Neuron (in vitro differentiated cells): ENCODE results near the gene ADGRB3.
"Not testable (repeated sequence)": the region's sequence is repeated elsewhere in the genome, so short reads cannot be mapped to it uniquely, and the experiment has no call there.

Experiments used
- H2AFZ ChIP-seq: one replicate; pipeline ENCODE4 v1.6.1; 2013; ENCODE audit warnings: low read depth, mild to moderate bottlenecking, inconsistent platforms, low read length, moderate library complexity
- H3K27me3 ChIP-seq: one replicate; pipeline ENCODE4 v1.6.1; 2013; ENCODE audit warnings: low read length; ENCODE audit not compliant: insufficient read depth
- H3K36me3 ChIP-seq: one replicate; pipeline ENCODE4 v1.6.1; 2013; ENCODE audit warnings: low read length; ENCODE audit not compliant: insufficient read depth
- H3K4me1 ChIP-seq: one replicate; pipeline ENCODE4 v1.6.1; 2013; ENCODE audit warnings: low read length; ENCODE audit not compliant: insufficient read depth
- H3K4me3 ChIP-seq: 2 replicates; pipeline ENCODE4 v1.5.1; 2013; ENCODE audit warnings: mild to moderate bottlenecking, low read length, moderate library complexity
- H3K9me3 ChIP-seq: one replicate; pipeline ENCODE4 v1.6.1; 2013; ENCODE audit warnings: low read length

The ADGRB3 gene

GRCh38 chr6:68911811-68912210, 276.7 kb downstream of the ADGRB3 start:
- no peaks in the 10 kb centered on the region for H3K27me3 ChIP-seq
- no peaks in the 10 kb centered on the region for H3K9me3 ChIP-seq
- H3K4me3 ChIP-seq = no peak overlapping the region
- H3K36me3 ChIP-seq = no peaks in the 10 kb centered on the region
- no peak overlapping the region for H2AFZ ChIP-seq
- H3K4me1 ChIP-seq = no peaks in the 10 kb centered on the region

- not testable (repeated sequence) for H3K4me3 ChIP-seq, H2AFZ ChIP-seq, H3K4me1 ChIP-seq, H3K36me3 ChIP-seq, H3K27me3 ChIP-seq, H3K9me3 ChIP-seq
Observed at GRCh38 chr6:68912805-68913204, 277.7 kb downstream of the ADGRB3 start.

- Histone ChIP-seq H3K4me3 (no peak overlapping the region), H3K9me3 (no peaks in the 10 kb centered on the region), H3K27me3 (no peaks in the 10 kb centered on the region), H3K36me3 (no peaks in the 10 kb centered on the region), H2AFZ (no peak overlapping the region), H3K4me1 (no peaks in the 10 kb centered on the region)
Observed at GRCh38 chr6:68915586-68915985, 280.5 kb downstream of the ADGRB3 start.

- Histone ChIP-seq H3K4me1 (no peaks in the 10 kb centered on the region), H3K36me3 (no peaks in the 10 kb centered on the region), H3K9me3 (no peaks in the 10 kb centered on the region), H3K27me3 (no peaks in the 10 kb centered on the region), H2AFZ (no peak overlapping the region), H3K4me3 (no peak overlapping the region)
Observed at GRCh38 chr6:68919537-68919936, 284.5 kb downstream of the ADGRB3 start.

GRCh38 chr6:68941345-68941744, 306.3 kb downstream of the ADGRB3 start:
- H3K4me1 ChIP-seq = no peaks in the 10 kb centered on the region
- H3K27me3 ChIP-seq = no peaks in the 10 kb centered on the region
- H3K36me3 ChIP-seq = no peaks in the 10 kb centered on the region
- no peaks in the 10 kb centered on the region for H3K9me3 ChIP-seq
- H3K4me3 ChIP-seq = no peak overlapping the region
- no peak overlapping the region for H2AFZ ChIP-seq

GRCh38 chr6:68947721-68948120, 312.6 kb downstream of the ADGRB3 start:
- no peak overlapping the region for H3K4me3 ChIP-seq
- H3K27me3 ChIP-seq = no peaks in the 10 kb centered on the region
- H3K9me3 ChIP-seq = peaks cover 1% of the 10 kb centered on the region
- H2AFZ ChIP-seq = no peak overlapping the region
- H3K4me1 ChIP-seq = no peaks in the 10 kb centered on the region
- no peaks in the 10 kb centered on the region for H3K36me3 ChIP-seq

GRCh38 chr6:68951270-68951669, 316.2 kb downstream of the ADGRB3 start:
- Histone ChIP-seq H3K4me1 (no peaks in the 10 kb centered on the region), H3K9me3 (peaks cover 1% of the 10 kb centered on the region), H3K27me3 (no peaks in the 10 kb centered on the region), H3K4me3 (no peak overlapping the region), H3K36me3 (peaks cover 6% of the 10 kb centered on the region), H2AFZ (no peak overlapping the region)

- Histone ChIP-seq H2AFZ (no peak overlapping the region), H3K9me3 (no peaks in the 10 kb centered on the region), H3K27me3 (no peaks in the 10 kb centered on the region), H3K36me3 (peaks cover 11% of the 10 kb centered on the region), H3K4me1 (no peaks in the 10 kb centered on the region), H3K4me3 (no peak overlapping the region)
Observed at GRCh38 chr6:68958327-68958726, 323.2 kb downstream of the ADGRB3 start.

- no peaks in the 10 kb centered on the region for H3K9me3 ChIP-seq
- H3K4me1 ChIP-seq = peaks cover 4% of the 10 kb centered on the region
- peaks cover 9% of the 10 kb centered on the region for H3K36me3 ChIP-seq
- H3K27me3 ChIP-seq = no peaks in the 10 kb centered on the region
- no peak overlapping the region for H3K4me3 ChIP-seq
- H2AFZ ChIP-seq = no peak overlapping the region
Observed at GRCh38 chr6:68967549-68968300, 332.6 kb downstream of the ADGRB3 start.

GRCh38 chr6:68968301-68968649, 333.2 kb downstream of the ADGRB3 start:
- no peak overlapping the region for H2AFZ ChIP-seq
- peaks cover 4% of the 10 kb centered on the region for H3K4me1 ChIP-seq
- peaks cover 9% of the 10 kb centered on the region for H3K36me3 ChIP-seq
- no peaks in the 10 kb centered on the region for H3K9me3 ChIP-seq
- H3K4me3 ChIP-seq = no peak overlapping the region
- H3K27me3 ChIP-seq = no peaks in the 10 kb centered on the region

- H3K36me3 ChIP-seq = no peaks in the 10 kb centered on the region
- no peak overlapping the region for H3K4me3 ChIP-seq
- no peak overlapping the region for H2AFZ ChIP-seq
- no peaks in the 10 kb centered on the region for H3K27me3 ChIP-seq
- H3K4me1 ChIP-seq = no peaks in the 10 kb centered on the region
- no peaks in the 10 kb centered on the region for H3K9me3 ChIP-seq
Observed at GRCh38 chr6:68973066-68973465, 338.0 kb downstream of the ADGRB3 start.

GRCh38 chr6:68975064-68975463, 340.0 kb downstream of the ADGRB3 start:
- Histone ChIP-seq H3K36me3 (no peaks in the 10 kb centered on the region), H3K4me3 (no peak overlapping the region), H3K4me1 (no peaks in the 10 kb centered on the region)

GRCh38 chr6:68975816-68976215, 340.7 kb downstream of the ADGRB3 start:
- no peak overlapping the region for H3K4me3 ChIP-seq

More at GRCh38 chr6:68975064-68975463, 340.0 kb downstream of the ADGRB3 start:
- Histone ChIP-seq H3K27me3 (no peaks in the 10 kb centered on the region), H3K9me3 (no peaks in the 10 kb centered on the region), H2AFZ (no peak overlapping the region)

GRCh38 chr6:68976260-68976659, 341.2 kb downstream of the ADGRB3 start:
- Histone ChIP-seq H3K9me3 (no peaks in the 10 kb centered on the region), H3K4me1 (no peaks in the 10 kb centered on the region), H3K27me3 (no peaks in the 10 kb centered on the region)

More at GRCh38 chr6:68975816-68976215, 340.7 kb downstream of the ADGRB3 start:
- Histone ChIP-seq H3K9me3 (no peaks in the 10 kb centered on the region), H3K27me3 (no peaks in the 10 kb centered on the region), H2AFZ (no peak overlapping the region), H3K36me3 (no peaks in the 10 kb centered on the region), H3K4me1 (no peaks in the 10 kb centered on the region)

More at GRCh38 chr6:68976260-68976659, 341.2 kb downstream of the ADGRB3 start:
- no peak overlapping the region for H2AFZ ChIP-seq
- no peak overlapping the region for H3K4me3 ChIP-seq
- no peaks in the 10 kb centered on the region for H3K36me3 ChIP-seq
